Activated CD8-positive, alpha-beta memory T cell treated with anti-CD3 and anti-CD28 coated beads for 4 hours (primary cell): ENCODE measurements around the gene WWTR1.

Experiments used
- DNase-seq, 2 donors: peaks; one replicate each; pipeline ENCODE4 v3.0.0-alpha.2; 2020; ENCODE audit warnings: low read depth in 2 of 2

Gene WWTR1

GRCh38 chr3:149473357-149474249 is 184.2 kb downstream of the WWTR1 start:
- no peak for DNase-seq

DNA sequence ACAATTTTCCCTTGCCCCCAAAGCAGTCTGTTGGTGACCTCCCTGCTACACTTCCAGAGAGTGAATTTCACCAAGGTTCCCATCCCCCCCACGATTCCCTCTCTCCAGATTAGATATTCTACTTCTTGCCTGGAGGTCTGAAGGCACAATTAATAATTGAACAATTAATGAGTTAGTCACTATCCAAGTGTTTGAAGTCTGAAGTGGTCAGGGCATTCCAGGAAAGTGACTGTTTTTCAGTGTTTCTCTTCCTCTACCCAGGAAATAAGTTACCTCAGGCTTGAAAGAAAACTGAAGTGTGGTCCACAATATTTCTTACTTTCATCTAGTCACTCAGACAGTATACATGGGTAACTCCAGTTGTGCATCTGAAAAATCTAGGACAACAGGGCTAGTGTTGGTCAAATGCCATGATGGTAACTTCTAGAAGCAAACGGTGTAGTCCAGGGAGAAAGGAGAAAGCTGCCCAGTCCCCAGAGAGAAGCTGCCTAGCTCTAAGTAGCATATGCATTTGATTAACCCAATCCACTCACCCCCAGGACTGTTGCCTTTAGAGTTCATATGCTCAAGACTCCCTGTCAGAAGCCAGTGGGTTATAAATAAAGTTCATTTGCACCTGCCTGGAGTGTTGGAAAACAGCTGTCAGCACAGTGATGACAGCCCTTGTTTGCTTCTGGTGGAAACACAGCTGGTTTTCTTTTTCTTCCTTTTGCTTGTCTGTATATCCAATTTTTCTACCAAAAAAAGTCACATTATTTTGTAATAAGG is 185.6 kb downstream of the WWTR1 start:
- DNase-seq: no peak

GRCh38 chr3:149470381-149470780 is 187.4 kb downstream of the WWTR1 start:
- no peak for DNase-seq

DNA sequence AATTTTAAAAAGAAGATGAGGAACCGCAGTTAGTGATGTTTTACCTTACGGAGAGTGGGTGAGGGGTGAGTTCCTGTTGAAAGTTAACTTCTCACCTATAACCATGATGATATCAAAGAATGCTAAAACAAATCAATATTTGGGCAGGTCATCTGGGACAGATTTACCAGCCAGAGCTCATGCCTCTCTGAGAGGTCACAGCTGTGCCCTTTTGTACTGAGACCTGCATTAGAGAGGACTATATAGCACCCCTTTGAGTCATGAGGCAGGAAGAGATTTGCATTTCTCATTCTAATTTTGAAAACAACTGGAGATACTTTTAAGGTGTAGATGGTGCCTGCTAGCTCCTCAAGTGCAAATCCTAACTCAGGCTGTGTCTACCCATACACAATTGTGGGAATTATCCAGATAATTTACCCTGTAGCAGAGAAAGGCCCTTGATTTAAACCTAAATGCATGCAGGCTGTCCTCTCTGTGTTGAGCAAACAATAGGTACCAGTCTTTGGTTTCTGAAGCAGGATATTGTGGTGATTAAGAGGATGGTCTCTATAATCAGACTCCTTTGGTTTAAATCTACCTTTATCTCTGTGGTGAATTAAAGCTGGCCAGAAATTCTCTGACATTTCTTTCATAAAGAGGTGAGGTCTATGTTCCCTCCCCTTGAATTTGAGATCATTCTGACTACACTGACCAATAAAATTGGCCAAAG is 189.2 kb downstream of the WWTR1 start:
- no peak for DNase-seq
